ENCODE data around the gene RIPK1.

The RIPK1 gene

DNA sequence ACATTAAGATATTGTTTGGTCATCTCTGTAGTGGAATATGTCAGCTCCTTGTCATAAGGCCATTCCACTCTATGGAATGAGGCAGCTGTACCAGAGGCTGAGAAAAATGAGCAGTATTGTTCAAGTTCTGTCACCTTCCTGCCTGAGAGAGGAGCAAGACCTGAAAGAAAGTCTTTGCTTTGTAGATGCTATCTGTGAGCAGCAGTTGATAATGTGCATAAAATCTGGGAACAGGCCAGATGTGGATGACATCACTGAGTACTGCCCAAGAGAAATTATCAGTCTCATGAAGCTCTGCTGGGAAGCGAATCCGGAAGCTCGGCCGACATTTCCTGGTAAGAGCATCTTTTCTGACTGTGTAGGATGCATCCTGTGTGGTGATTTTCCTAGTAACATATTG lies 16.8 kb downstream of the RIPK1 start:
- no peak for DNase-seq (ENCODE audit: low read depth in 2 of 2)

DNA sequence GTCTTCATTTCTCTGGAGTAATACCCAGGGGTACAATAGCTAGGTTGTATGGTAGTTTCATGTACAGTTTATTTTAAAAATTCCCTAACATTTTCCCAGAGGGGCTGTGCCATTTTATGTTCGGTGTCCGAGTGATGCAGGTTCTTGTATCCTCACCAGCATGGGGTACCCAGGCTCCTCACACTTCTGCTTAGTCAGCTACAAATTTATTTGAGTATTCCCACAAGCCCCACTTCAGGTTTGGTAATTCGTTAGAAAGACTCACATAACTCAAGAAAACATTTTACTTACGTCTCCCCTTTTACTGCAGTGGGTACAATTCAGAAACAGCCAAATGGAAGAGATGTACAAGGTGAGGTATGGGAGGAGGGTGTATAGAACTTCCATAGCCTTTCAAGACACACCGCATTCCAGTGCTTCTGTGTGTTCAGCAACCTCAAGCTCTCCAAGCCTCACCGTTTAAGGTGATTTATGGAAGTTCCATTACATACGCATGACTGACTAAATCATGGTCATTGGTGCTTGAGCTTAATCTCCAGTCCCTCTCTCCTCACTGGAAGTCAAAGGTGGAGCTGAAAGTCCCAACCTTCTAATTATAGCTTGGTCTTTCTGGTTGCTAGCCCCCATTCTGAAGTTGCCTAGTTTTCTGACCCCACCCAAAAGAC lies 18.1 kb downstream of the RIPK1 start:
- DNase-seq (ENCODE audit: low read depth in 2 of 2) = no peak

DNA sequence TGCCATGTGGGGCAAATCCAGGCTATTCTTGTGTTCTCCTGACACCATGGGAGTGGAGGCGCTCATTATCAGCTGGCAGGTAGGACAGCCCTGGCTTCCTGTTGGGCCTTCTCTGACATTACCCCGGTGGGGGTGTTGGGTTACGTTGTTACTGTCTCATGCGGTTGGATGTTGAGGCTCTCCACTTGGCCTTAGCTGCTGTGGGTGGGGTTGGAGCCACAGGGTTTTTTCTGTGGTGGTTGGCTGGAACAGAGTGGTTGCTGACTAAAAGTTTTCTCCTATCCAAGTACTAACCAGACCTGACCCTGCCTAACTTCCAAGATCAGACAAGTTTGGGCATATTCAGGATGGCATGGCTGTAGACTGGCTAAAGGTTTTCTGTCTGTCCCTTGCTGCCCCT lies 20.2 kb downstream of the RIPK1 start:
- no peak for DNase-seq (ENCODE audit: low read depth in 2 of 2)

DNA sequence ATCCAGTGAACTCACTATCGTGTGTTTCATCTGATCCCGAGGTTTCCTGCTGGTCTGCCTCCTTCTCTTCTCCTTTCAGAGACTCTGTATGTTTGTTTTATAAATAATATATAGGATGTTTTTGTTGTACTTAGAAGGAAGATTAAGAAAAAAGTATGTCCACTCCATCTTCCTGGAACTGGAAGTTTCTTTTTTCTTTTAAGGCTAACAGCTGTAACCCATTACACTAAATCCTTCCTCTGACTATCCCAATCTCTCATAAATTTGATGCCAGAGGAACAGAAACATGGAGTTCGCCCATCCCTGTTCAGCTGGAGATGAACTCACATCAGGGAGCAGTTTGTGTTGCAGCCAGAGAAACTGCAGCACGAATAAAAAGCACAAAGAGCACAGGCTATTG lies 20.7 kb downstream of the RIPK1 start:
- no peak for DNase-seq (ENCODE audit: low read depth in 2 of 2)

DNA sequence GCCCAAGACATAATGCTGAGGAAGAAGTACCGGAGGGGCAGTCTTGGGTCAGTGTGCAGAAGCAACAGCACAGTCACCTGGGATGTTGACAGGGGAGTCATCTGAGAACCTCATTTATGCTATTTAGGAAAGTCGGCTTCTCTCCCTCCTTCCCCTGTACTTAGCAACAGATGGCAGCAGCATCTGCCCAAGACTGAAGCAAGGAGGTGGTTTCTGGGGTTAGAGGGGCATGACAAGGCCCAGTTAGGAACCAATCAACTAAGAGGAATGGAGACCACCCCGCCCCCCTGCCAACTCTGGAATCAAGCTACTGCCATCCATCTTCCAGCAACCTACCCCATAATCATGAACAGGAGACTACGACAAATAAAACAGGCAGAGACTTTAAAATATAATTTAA lies 21.7 kb downstream of the RIPK1 start:
- DNase-seq (ENCODE audit: low read depth in 2 of 2) = no peak

DNA sequence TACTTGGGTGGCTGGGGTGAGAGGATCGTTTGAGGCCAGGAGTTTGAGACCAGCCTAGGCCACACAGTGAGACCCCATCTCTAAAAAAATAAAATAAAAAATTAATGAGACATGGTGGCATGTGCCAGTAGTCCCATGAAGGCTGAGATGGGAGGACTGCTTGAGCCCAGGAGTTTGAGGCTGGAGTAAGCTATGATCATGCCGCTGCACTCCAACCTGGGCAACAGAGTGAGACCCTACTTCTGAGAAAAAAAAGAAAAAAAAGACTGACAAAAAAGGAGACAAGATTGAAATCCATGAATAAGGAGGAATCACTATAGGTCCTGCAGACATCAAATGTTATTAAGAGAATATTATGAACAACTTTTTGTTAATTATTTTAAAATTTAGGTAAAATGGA lies 26.5 kb downstream of the RIPK1 start:
- no peak for DNase-seq (ENCODE audit: low read depth in 2 of 2)

DNA sequence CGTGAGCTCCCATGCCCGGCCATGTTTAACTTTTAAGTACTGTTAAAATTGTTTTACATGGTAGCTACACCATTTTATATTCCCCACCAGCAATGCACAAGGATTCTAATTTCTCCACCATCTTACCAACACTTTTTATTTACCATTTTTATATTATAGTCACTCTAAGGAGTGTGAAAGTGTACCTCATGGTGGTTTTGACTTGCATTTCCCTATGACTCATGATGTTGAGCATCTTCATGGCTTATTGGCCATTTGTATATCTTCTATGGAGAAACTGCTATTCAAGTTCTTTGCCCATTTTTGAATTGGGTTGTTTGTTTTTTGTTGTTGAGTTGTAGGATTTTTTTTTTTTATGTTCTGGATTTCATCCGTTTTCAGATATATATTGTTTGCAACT lies 34.6 kb downstream of the RIPK1 start:
- no peak for DNase-seq (ENCODE audit: low read depth in 2 of 2)

DNA sequence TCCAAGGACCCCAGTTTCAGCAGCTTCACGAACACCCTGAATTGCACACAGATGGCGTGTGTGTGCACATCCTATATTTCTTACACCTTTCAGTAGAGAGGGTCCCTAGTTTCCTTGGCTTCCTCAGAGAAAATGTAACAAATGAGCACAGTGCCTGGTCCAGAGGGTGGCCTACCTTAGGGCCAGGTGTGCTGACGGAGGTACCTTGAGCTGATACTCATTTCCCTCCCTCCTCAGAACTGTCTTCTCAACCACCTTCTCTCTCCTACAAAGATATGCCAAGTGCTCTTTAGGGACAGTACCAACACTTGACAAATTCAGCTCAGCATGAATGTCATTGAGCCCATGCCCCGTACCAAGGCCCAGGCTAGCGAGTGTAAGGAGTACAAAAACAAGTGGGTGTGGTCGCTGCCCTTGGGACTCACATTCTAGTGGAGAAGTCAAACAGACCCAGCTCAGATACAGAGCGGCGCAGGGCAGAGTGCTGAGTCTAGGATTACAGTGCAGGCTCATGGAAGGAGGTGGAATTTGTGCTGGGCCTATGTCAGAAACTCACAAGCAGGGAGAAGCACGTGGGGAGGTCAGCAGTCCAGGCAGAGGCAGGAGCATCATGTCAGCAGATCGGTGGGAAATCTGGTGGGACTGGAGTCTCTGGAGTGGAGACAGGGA lies 40.6 kb downstream of the RIPK1 start:
- DNase-seq (ENCODE audit: low read depth in 2 of 2) = no peak

DNA sequence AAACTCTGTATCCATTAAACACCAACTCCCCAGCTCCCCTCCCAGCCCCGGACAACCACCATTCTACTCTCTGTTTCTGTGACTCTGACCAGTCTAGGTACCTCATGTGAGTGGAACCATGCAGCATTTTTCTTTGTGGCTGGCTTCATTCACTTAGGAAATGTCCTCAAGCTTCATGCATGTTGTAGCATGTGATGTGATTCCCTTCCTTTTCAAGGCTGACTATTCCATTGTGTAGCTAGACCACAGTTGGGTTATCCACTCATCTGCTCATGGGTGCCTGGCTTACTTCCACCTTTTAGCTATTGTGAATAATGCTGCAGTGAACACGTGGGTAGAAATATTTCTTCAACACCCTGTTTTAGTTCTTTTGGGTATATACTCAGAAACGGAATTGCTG lies 41.5 kb downstream of the RIPK1 start:
- no peak for DNase-seq (ENCODE audit: low read depth in 2 of 2)

DNA sequence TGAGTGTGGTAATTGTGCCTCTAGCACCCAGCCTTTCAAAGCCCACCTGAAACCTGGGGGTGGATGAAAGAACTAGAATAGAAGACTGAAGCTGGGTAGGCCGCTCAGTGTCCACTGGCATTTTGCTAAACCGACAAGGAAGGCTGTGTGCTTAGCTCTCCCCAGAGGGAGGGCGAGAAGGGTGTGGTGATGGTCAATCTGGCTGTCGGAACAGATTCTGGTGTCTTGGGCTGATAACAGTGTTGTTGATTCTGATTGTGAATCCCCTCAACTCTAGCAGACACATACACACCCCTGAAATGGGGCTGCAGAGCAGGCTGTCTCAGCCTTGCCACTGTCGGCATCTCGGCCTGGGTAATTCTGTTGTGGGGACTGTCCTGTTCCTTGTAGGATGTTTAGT lies 46.1 kb downstream of the RIPK1 start:
- no peak for DNase-seq (ENCODE audit: low read depth in 2 of 2)

DNA sequence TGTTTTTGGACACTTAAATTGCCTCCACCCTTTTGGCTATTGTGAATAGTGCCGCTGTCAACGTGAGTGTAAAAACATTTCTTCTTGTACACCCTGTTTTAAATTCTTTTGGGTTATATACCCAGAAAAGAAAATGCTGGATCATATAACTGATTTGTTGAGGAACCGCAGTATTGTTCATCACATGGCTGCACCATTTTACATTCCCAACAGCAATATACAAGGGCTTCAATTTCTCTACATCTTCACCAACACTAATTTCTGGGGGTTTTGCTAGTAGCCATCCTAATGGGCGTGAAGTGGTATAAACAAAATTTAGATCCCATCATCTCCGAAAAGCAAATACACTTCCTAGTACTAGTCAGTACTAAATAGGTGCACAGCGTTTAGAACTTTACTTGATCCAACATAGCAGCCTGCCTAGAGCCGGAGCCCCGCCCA lies 49.6 kb downstream of the RIPK1 start:
- DNase-seq (ENCODE audit: low read depth in 2 of 2) = no peak

DNA sequence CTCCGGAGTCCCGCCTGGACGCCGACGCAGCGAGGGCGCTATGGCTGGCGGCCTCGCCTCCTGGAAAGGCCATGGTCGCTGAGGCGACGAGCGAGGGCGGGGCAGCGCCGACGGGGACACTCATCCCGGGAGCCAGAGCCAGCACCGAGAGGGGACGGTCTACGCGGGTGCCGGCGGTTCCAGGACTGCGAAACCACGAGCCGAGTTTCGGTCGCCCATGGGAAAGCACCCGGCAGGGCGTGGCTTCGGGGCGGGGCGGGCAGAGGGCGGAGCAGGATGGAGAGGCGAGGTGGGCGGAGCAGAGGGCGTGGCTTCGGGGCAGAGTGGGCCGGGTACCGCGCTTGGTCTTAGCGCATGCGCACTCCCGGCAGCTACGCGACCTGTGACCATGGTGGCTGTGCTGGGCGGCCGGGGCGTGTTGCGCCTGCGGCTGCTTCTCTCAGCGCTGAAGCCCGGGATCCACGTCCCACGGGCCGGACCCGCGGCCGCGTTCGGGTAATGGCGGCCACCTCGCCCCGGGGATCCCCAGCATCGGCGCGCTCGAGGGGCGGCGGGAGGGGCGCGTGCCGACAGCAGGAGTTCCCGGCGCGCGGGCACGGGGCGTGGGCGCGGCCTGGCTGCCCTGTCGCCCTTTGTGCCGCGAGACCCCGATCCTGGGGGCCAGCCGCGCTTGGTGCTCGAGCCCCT lies 50.2 kb downstream of the RIPK1 start, which contains the start of gene BPHL:
TSS of gene BPHL (plus strand) at position 359 of the 687 bp plus-strand sequence. CDS start at position 389, 30 bp downstream.
- peak; percentile 98 to 100 for DNase-seq (ENCODE audit: low read depth in 2 of 2)

DNA sequence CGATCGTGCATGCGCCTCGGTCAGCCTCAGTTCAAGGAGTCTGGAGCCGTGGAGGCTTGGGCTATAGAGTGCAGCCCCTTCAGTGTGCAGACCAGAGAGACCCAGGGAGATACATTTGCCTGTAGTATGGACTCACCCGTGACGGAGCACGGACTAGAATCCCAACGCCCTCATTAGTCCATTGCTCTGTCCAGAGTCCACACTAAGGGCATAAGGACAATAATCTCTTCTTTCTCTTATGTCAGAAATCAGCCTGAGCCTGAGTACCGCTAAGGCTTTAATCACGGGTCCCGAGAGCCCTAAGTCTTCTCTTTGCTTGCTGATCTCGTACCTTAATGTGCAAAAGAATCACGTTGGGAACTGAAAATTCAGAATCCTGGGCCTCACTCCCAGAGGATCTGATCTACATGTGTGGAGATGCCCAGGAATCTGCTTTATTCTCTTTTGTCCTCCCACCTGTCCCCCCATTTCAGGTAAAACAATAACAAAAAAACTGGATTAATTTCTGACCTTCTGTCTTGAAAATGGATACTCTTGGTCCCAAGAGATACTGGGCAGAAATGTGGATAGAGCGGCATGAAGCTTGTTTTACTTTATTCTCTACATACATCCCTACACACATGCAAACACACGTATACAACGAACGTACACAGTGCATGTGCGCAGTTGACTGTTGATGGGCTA lies 50.9 kb downstream of the RIPK1 start:
- no peak for DNase-seq (ENCODE audit: low read depth in 2 of 2)

DNA sequence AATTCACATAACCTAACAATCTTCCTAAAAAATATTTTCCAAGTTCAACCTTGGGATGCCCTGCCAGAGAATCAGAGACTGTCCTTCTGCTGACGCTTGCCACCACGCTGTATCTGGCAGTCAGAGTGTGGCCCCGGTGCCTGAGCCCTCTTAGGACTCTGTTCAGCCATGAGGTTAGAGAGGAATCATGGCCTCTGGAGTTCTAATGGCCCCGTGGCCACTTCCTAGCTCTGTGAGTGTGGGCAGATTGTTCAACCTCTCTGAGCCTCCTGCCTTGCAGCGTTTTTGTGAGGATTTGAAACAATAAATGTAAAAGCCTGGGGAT lies 52.4 kb downstream of the RIPK1 start:
- no peak for DNase-seq (ENCODE audit: low read depth in 2 of 2)

DNA sequence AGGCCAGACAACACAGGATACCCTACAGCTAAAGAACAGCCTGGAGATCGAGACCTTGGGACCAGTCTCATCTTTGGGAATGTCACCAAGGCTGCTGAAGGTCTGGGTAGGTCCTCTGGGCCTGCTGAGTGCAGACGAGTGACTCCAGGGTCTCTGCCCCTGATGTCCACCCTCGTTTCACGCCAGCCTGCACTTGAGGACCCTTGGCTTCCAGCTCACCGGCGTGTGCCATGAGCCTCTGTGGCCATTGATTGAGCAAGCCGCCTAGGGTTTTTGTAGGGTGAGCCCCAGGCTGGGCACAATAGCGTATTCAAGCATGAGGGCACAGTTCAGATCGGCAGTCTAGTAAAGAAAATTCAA lies 54.5 kb downstream of the RIPK1 start:
- DNase-seq (ENCODE audit: low read depth in 2 of 2) = no peak

DNA sequence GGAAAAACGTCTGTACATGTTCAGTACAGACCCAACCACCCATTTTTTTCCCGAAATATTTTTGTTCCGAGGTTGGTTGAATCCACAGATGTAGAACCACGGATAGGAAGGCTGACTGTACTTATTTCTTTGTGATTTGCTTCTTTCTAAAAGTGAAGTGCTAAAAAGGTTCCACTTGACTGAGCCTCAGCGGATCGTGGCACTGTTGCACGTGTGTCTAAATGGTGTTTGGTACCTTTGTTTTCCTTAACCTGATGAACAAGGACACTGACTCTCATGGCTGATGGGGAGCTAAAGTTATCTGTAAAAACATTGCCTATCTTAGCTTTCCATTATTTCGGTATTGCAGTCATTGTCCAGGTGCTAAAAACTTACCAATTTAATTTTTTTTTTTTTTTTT lies 56.4 kb downstream of the RIPK1 start:
- no peak for DNase-seq (ENCODE audit: low read depth in 2 of 2)

DNA sequence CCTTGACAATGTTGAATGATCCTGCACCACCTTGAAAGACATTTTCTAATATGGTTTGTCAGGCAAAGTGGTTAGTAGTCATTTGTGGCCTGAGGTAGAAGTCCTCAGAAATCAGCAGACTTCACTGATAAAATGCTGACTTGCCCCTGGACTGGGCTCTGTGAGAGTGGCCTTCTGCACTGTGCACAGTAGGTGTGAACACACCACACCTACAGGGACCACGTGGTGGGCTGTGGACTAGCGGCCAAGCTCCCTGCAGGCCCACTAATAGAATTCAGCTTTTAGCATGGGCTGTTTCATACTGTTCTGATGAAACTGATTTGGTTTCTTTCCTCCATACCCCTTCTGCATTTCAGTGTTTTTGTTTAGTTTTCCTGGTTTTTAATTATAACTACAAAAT lies 57.5 kb downstream of the RIPK1 start:
- DNase-seq (ENCODE audit: low read depth in 2 of 2) = no peak

DNA sequence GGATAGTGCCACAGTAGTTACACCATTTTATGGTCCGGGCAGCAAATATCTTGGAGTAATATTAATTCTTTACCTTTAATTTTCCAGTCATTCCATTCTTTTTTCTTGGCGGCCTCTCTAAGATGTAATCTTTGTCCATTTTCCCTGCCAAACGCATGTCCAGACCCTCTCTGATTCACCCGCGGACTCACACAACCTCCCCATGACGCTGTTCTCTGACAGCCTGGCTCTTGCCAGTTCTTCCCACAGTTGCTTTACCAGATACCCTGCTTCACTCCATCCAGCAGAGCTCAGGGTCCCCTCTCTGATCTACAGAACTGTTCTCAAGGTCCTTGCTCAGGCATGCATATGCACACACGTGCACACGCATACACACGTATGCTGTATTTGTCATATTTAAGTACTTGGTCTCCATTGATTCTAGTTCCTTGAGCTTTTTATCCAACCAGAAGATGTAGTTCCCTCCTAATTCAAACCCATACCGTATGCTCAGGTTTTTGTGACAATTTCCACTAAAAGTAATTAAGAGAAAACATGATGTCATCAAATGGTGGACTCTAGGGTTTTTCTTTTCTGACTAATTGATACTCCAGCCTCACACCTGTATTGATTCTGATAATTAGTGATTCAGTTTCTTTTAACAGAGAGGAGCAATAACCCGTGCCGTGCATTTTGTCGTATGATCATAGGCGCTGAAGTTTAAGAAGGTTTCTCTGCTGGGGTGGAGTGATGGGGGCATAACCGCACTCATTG lies 60.2 kb downstream of the RIPK1 start:
- DNase-seq (ENCODE audit: low read depth in 2 of 2) = no peak

DNA sequence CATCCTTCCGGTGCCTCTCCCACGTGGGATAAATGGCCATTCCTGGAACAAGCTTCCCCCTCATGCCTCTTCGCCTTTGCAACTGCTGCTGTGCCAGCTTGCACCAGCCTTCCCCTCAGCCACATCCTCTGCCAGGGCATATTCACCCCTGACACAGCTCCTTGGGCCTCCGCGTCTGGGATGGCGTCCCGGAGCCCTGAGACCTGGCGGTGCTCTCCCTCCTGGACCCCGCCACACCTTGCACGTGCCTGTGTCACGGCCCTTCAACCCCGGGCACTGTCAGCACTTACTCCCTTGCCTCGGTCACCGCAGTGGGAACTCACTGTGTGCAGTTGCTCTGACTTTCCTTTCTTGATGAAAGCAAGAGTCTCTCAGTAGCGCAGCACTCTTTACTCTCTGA lies 63.4 kb downstream of the RIPK1 start:
- DNase-seq (ENCODE audit: low read depth in 2 of 2) = no peak

DNA sequence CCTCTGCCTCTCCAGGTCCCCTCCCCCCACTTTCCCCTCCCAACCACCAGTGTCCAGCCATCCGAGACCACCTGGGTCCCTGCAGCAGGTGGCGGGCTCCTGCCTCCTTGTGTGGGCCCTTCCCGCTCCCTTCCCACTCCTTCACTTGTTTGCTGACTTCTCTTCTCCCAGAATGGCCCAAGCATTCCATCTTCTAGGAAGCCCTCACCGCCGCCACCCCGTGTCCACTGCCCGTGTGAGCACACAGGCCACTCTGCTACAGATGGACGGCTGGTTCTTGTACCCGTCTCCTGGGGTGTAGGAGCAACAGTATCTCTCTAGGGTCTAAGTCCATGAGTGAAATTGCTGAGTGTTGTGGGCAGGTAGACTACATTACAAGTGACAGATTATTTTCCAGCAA lies 65.2 kb downstream of the RIPK1 start:
- DNase-seq (ENCODE audit: low read depth in 2 of 2) = no peak

DNA sequence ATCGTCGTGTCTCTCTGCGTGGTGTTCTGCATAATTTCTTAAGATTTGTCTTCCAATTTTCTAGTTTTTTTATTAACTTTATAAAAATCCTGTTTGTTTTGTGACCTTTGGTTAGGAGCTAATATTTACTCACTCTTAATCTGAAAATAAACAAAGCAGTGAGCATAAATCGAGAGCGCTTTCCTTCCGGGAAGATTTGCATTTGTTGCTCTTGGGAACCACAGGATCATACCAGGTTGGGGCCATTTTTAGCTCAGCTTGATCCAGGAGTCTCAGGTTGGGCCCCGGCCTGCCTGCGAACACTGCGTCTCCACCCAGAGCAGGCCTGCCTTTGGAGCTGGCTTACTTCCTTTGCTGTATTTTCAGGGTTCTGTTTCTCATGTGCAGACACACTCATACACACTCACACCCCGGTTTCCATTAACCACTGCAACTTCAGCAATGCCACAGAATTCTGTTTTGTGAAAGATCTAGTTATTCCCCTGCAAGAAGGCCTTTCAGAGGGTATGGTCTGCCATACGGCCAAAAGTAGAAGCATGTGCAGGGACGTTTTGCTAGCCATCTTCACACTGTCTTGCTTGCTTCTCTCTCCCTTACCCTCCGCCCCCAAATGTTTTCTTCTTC lies 67.5 kb downstream of the RIPK1 start:
- DNase-seq (ENCODE audit: low read depth in 2 of 2) = no peak

Data from stimulated activated CD4-positive, alpha-beta T cell treated with anti-CD3 and anti-CD28 coated beads, Interleukin-1b, Interleukin-23, amount 100 ng/mL, for 1 hour (primary cell).